Stimulated activated CD8-positive, alpha-beta memory T cell treated with anti-CD3 and anti-CD28 coated beads, Interleukin-12 subunit alpha, Interleukin-12 subunit beta, amount 100 ng/mL, for 24 hours (primary cell): Measurements from ENCODE around the gene WDR3.
"Not testable (repeated sequence)": the region's sequence is repeated elsewhere in the genome, so short reads cannot be mapped to it uniquely, and the experiment has no call there.

Experiments
- DNase-seq: peaks from one replicate; pipeline ENCODE4 v3.0.0-alpha.2; 2020; ENCODE audit errors: extremely low read depth

WDR3 gene

DNA sequence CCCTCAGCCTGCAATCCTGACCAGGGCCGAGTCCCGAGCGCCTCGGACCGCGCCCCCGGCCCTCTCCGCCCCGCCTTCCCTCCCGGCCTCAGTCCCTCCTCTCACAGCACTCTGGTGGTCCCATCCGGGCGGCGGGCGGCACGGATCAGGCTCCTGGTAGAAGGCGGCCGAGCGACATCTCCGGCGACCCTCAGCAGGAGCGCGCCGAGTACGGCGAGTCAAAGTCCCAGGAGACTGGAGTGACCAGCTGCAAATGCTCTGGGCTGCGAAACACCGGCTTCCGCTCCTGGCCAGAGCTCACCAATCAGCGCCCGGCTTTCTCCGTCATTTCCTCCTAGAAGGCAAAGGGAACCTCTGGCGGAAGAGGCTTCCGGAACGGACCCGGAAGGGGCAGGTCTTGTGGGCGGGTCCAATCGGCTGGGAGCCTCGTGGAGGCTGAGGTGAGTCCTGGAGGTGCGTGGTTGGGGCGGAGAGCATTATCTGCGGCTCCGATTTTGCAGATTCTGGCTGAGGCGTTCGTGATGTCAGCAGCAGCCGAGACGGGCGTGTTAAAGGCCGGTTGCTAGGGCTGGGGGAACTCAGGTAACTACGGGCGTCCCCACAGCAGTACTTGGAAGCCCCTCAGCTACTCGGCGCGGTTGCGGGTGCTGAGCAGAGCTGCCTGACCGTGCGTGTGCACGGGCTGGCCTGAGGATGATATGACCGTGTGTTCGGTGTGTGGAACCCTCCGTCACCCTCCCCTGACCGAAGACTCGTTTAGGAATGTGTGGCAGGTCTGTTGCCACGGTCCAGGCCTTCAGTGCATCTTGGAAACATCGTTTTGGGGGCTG lies at the start of gene WDR3, which contains the start of gene GDAP2:
Gene WDR3, plus strand, starts transcription at position 397 of the 830 bp plus-strand sequence. CDS start 3,581 bp downstream, outside the sequence.
Gene GDAP2, minus strand, starts transcription at position 279 of the 830 bp plus-strand sequence. CDS start 9,264 bp downstream, outside the sequence.
- peak; percentile 91 for DNase-seq

DNA sequence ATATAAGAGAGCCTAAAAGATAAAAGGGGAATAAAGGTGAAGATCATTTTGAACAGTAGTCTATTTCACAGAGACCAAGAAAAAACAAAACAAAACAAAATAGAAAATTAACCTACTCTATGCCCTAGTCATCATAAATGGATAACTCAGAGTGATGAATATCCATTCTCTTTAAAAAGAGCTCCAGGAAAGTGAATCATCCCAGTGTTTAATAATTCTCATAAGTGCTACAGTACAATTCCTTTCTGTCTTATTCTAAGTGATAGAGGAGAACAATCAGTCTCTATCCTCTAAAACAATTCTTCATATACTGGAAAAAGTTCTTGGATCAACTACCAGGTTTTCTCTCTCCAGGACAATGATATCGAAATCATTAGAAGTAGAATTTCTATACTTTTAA lies 45.9 kb upstream of the WDR3 start:
- DNase-seq: no peak

DNA sequence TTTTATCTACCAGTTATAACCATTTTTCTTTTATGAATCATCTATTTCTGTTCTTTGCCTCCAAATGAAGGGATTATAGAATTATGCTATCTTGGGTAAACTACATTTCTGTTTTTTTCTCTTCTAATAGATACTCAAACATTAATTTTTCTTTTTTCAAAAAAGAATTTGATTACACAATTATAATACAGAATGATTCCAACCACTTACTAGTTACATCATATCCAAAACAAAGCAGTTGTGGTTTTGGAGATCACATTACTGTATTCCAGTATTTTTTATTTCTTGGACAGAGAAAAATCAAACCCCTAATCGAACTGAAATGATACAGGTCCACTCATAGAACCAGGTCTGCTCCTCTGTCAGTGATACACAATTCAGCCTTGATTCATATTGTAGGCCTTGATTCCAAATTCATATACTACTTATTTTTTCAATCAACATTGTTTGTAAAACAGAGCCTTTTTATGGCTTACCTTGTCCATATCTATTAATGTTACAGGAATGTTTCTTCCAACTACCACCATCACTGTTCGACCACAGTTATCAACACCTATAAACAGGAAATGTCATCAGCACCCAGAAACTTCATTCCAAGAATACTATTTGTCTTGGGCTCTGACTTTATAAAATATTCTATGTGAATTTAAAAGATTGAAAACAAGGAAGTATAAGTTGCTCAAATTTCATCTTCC lies 43.3 kb upstream of the WDR3 start:
- DNase-seq: no peak

DNA sequence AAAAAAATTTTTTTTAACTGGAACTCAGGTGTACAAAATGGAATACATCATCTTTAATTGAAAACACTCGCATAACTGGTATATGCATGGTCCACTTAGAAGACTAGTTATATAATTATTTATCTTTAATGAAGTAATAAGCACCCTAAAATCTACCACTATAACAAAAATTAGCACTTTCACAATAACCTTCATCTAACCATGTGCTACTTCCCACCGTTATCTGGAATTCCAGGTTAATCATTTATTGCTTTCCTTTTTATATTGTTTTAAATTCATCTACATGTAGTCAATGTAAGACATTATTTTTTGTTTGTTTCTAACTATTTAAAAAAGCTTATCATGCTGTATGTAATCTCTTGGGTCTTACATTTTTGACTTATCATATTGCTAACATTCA lies 39.1 kb upstream of the WDR3 start:
- no peak for DNase-seq

DNA sequence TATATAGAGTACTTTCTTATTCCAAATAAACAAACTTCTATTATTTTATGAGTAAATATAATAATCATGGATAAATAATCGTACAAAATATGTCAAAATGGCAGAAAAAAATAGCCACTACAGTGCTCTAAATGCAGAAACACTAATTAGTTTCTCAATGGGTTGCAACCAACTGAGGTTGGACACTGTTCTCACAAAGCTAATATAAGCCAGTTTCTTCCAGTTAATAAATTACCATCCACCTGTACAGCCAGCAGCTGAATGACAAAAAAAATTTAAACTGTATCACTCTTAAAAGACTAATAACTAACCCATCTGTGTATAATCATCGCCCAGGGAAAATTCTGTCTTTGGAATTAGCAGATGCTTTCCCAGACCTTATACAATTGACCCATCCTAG lies 37.0 kb upstream of the WDR3 start:
- no peak for DNase-seq

DNA sequence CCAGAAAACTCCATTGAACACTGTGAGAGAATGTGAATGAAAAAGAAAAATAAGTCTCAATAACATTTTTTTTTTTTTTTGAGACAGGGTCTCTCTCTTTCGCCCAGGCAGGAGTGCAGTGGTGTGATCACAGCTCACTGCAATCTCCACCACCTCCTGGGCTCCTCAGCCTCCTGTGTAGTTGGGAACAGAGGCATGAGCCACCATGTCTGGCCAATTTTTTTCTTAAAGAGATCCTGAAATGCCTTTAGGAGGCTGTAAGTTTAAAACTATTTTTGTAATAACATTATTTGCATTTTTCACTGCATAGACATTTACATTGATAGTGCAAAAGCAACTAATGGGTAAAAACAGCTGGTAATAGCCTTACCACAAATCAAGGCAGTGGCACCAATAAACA lies 35.5 kb upstream of the WDR3 start:
- DNase-seq: no peak

DNA sequence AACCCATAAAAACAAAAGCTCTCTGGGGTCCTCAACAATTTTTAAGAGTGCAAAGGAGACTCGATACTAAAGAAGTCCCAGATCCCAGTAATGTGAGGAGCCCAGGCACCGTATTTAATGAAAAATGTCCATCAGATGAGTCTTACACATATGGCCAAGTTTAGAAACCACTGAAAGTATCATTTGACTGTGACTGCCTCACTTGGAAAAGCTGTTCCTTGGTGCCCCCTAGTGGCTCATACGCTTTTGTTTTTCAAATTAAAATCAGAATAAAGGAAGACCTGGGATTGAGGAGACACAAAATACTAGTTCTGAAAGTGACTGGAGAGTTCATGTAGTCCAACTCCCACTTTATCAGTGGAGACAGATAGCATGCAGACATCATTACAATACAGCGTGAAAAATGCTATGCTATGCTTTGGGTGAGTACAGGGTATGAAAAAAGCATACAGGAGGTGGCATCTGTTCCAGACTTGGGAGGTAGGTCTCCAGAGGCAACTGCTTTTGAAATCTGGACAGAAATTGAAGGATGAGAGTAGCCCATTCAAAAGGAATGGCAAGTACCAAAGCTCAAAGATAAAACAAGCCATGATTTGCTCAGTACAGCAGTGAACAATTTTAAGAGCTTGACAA lies 33.9 kb upstream of the WDR3 start:
- DNase-seq: peak; percentile 3

DNA sequence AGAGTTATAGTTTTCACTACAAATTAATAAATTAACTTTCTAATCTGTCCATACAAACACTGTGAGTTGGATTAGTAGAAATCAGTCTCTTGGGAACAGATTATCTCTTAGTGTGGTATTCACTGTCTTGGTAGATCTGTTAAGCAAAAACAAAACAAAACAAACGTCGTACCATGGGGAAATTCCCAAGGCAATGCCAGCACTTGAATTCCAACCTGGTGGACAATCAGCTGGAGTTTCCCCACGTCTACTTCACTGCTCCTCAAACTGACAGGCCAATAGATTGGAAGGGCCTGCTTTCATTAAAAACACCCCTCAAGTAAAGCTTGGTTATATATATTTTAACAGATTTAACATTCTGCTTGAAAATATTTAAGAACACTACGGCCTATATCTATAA lies 32.0 kb upstream of the WDR3 start:
- DNase-seq: no peak

DNA sequence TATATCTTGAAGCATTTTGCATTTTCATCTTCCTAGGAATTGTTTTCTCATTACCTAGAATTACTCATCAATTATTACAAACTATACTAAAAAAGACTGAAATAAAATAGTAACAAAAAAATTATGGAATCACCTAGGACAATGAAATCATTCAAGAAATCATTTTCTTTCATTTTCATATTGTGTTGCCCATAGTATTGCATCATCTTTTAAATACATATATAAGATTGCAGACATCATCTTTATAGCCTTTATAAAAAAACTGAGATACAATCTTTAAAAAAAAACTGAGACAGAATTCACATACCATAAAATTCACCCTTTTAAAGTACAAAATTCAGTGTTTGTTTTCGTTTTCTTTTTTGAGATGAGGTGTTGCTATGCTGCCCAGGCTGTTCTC lies 29.7 kb upstream of the WDR3 start:
- DNase-seq: no peak

DNA sequence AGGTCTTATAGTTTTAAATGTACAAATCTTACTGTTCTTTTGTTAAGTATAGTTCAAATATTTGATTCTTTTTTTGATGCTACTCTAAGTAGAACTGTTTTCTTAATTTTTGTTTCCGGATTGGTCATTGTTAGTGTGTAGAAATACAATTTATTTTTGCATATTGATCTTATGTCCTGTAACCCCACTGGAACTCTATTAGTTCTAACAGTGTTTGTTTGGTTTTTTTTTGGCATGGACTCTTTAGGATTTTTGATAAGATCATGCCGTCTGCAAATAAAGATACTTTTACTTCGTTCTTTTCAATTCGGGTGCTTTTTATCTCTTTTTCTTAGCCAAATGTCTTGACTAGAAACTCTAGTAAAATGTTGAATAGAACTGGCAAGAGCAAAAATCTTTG lies 26.6 kb upstream of the WDR3 start:
- DNase-seq: no peak

DNA sequence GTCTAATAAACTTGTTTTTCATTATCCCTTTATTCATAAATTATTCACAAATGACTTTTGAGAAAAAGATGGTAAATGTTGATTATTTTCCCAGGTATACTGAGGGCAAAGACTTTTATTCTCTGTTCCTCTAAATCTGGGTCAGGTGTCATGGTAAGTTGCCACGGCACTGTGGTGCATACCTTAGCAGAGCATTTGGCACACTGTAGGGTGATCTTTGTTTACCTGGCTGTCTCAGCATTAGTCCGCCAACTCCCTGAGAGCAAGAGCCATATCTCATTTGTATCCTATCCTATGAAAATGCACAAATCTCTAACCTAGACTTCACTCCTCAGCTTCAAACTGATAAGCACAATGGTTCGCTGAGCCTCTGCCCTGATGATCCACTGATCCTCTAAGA lies 25.1 kb upstream of the WDR3 start:
- DNase-seq: no peak

DNA sequence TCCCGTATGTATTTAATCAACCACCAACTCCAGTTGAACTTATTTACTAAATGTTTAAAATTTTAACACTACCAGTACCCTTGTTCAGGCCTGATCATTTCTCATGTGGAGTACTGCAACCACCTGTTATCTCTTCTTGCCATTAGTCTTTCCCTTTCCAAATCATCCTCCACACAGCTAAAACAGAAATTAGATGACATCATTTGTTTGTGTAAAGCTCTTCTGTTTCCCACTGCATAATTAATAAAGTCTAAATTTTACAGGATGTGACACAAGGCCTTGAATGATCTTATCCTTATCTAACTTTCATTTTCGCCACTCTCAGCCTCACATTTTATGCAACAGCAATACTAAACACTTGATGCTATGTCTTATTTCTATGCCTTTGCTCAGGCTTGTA lies 24.5 kb upstream of the WDR3 start:
- DNase-seq: no peak

DNA sequence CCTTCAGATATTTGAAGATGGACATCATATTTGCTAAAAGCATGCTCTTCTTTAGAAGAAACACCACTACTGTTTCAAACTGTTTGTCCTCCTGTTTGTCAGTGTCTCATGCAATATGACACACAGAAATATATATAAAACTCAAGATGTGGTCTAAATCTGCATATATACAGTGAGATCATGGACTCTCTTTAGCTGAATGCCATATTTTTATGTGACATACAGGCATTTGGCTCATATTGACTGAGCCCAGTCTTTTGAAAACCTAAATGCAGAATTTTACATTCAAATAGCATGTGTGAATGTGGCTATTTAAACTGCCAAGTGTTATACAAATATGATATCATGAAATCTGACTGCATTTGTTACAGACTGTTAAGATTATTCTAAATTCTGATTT lies 18.5 kb upstream of the WDR3 start:
- no peak for DNase-seq

DNA sequence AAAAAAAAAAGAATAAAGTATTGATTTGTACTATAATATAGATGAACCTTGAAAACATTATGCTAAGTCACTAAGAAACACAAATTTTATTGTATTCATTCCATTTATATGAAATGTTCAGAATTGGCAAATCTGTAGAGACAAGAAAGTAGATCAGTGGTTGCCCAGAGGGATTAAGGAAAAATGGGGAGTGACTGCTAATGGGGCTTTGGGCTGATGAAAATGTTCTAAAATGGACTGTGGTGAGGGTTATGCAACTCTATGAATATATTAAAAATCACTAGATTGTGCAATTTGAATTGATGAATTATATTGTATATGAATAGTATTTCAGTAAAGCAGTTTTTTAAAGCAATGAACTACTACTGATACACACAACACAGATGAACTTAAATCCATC lies 10.2 kb upstream of the WDR3 start:
- DNase-seq: no peak

DNA sequence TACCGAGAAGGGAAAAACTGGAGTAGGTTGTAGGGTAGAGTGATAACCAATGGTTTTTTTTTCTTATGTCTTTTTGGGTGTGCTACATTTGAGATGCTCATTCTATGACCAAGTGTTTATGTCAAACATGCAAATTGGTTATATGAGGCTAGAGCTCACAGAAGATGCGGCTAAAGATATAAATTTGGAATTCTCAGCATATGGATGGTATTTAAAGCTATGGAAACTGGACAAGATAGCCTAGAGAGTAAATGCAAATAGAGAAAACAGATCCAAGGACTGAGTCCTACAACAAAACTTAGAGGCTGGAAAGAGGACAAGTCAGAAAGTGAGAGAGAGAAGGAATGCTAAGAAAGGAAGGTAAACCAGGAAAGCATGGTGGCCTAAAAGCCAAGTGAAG lies 7.5 kb upstream of the WDR3 start:
- no peak for DNase-seq

DNA sequence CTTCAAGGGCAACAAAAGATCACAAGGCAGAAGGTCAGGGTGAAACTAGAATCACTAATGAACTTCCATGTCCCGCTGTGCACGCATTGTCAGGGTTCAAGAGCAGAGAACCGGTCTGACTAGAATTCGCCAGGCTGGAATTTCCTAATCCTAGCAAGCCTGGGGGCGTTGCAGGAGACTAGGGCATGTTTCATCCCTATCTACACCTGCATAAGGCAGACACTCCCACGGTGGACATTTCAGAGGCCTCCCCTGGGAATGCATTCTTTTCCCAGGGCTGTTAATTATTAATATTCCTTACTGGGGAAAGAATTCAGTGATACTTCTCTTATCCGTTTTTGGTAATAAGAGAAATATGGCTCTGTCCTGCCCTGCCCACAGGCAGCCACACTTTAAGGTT lies 6.8 kb upstream of the WDR3 start:
- not testable (repeated sequence) for DNase-seq

DNA sequence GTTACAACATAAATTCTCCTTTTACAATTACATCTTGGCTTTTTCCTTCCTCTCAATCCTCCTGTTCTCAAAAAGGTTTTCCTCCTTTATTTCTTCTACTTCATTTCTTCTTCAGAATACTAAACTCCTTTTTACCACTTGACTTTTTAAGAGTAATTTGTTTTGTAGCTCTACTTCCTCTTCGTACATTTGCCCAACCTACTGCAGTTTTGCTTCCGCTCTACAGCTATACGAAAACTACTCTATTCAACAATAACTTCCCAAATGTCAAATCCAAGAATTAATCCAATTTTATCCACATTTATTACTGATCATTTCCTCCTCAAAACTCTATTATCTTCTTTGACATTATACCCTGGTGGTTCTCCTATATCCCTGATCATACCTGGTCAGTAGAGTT lies 3.6 kb upstream of the WDR3 start:
- no peak for DNase-seq

DNA sequence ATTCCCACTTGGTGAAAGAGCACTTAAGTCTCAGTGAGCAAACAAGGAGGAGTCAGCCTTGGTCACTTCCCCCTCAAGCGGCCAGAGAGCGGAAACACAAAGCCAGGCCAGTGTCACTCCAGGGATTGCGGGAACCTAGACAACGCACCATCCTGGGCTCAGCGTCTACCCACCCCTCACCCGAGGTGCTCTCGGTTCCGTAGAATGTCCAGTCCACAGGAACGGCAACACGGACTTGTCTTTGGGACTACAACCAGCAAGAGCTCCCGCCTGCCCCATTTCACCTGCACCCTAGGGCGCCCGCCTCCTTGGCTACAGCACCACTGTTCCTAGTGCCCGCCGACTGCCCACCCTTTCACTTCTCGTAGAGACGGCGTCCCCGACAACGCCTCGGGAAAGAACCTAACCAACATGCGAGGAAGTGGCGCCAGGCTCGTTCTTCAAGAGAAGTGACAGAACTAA lies 627 bp upstream of the WDR3 start:
- peak; percentile 1 for DNase-seq

DNA sequence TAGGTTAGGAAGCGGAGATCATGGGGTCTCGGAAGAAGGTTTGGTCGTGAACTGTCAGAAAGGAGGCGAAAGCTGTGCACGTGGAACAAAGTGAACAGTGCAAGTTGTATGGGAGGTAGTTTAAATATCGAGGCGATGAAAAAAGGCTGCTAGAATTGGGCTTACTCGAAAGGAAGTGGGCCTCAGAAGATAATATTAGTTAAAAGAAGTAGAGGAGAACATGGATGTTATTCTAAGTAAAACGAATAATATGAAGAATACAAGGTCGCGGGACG lies 571 bp downstream of the WDR3 start:
- DNase-seq: no peak

DNA sequence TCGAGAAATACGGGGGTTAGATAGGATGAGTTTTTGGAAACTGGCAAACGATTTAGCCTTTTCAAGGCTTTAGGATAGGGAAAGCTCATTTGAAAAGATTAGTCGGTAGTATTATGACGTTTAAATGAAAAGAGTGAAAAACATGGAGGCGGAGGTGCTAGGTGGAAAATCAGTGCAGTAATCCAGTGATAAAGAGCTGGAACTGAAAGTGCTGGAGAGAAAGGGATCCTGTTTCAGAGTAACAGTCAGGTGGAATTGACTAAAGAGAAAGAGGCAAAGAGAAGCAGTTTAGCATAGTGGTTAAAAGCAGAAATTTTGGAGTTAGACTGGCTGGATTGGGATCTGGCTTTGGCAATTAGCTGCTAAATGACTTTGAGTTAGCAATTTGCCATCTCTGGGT lies 945 bp downstream of the WDR3 start:
- no peak for DNase-seq

DNA sequence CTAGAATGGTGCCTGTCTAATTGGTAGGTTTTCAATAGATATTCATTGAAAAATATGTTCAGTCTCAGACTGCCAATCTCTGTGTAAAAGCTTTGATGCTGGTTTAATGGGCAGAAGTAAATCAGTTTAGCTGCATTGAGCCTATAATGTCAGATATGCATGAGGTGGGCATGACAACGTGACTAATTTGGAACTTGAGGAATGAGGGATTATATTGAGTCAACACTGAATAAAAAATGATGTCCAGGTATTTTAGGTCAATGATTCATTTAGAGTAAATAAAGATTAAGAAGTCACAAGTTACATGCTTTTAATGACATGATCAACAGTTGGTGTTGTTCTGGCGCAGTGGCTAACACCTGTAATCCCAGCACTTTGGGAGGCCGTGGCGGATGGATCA lies 3.0 kb downstream of the WDR3 start:
- no peak for DNase-seq

DNA sequence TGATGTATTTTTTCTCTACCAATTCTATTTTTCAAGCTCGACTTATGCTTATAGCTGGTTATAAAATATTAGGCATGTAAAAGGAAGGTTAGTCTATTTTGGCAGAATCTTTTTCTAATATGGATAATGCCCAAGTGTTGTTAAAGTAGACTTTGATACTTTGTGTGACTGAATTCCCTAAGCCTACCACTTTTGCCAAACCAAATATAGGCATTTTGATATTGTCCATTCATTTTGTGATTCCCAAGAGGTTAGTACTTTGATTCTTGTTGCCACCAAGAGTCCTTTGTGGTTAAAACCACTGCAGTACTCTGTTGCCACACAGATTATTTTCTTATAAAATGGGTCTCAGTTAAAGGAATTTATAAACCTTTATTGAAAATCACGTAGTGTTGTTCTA lies 4.2 kb downstream of the WDR3 start:
- DNase-seq: no peak

DNA sequence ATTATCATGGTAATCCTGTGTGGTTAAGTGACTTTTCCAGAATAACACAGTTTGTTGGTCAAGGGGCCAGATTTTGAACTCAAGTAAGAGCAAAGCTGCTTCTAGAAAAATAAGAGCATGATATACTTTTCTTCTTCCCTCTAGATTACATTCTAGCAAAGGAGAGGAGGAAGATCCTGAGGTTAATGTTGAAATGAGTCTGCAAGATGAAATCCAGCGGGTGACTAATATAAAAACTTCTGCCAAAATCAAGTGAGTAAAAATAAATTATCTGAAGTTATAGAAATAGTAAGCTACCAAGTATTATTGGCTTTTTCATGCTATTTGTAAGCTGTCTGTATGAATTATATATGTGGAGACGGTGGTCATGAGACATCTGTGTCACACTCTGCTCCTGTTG lies 12.8 kb downstream of the WDR3 start:
- DNase-seq: no peak
